ENCODE results near the gene FAM240A.
"Not testable (repeated sequence)": the region's sequence is repeated elsewhere in the genome, so short reads cannot be mapped to it uniquely, and the experiment has no call there.

The FAM240A gene

DNA sequence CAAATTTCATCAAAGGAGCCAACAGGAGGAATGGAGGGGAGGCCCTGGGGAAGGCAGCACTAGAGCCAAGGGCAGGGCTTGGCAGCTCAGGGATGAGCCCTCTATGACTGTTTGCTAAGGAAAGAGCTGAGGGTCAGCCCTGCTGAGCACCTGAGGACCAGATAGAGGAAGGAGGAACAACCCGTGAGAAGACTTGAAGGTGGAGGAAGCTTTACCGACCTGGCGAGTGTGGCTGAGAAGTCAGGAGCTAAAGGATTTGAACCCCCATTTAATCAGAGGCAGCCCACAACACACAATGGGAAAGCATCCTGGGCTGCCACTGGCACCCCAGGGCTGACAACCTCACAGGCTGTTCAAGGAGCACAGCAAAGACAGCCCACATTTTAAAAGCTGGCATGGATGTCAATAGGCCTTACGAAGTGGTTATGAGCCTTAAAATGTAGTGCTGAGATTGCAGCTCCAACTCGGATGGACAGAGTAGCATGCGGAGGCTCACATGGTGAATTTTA is 25.5 kb upstream of the FAM240A start:
- no peak for DNase-seq (ENCODE audit: low read depth, low spot score)

GRCh38 chr3:46587268-46587667 is 25.1 kb upstream of the FAM240A start:
- not testable (repeated sequence) for DNase-seq (ENCODE audit: low read depth, low spot score)

DNA sequence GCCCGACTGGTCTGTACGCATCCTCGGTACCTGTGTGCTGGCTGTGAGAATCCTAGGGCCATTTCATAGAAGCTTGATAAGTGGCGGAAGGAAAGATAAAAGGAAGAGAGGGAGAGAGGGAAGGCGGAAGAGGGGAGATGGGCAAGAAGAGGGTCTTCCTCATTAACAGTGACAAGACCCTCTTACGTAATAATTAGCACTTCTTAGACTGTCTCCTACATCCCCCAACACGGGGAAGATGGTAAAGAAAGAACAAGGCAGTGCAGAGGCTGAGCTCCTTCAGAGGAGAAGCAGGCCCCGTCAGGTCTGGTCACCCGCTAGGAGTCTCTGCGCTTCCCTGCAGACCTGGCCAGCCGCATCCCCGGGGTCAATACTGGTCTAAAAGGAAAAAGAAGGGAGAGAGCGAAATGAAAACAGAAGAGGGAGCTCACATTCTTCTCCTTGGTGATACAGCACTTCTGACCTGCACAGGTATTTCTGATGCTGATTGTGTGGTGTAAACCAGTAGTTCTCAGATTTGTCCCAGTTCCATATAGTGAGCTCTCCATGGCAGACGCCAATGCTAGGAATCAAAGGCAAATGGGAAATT is 19.0 kb upstream of the FAM240A start:
- DNase-seq (ENCODE audit: low read depth, low spot score), result no peak

- DNase-seq (ENCODE audit: low read depth, low spot score), result no peak
Measured at GRCh38 chr3:46593979-46594378, 18.3 kb upstream of the FAM240A start.

DNA sequence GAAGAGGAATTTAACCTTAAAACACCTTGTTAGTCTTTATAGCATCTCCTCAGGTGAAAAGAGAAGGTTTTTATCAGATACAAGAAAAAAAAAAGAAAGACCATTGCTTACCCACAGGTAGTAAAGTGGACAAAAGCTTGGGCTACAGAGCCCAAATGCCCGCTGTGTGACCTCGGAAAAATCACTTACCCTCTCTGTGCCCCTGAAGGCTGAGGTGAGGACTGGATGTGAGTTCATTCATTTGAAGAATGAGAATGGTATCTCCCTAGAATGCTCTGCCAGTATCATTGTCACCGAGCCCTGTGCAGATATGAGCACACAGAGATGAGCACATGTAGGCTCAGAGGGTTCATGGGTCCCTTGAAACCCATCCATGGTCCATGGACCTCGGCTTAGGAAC is 17.6 kb upstream of the FAM240A start:
- DNase-seq (ENCODE audit: low read depth, low spot score), result no peak

DNA sequence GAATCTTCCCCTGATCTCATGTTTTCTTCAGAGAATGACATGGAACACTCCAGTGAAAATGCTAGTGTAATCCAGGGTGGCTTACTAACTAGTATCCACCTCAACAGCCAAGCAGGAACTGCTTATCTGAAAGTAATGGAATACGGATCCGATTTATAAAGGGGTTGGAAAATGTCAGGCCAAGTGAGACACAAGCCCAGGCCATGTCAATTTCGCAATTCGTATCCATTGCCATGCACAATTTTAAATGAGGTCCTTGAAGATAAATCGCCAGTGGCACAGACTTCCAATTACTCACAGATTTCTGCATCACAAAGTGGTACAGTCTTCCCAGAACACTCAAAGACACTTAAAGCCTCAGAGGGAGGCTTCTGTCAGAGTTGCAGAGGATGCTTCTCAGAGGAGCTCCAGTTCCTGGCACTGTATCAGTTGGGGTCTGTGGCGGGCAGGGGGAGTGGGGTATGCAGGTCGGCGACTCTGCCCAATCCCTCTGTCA is 16.5 kb upstream of the FAM240A start:
- no peak for DNase-seq (ENCODE audit: low read depth, low spot score)

DNA sequence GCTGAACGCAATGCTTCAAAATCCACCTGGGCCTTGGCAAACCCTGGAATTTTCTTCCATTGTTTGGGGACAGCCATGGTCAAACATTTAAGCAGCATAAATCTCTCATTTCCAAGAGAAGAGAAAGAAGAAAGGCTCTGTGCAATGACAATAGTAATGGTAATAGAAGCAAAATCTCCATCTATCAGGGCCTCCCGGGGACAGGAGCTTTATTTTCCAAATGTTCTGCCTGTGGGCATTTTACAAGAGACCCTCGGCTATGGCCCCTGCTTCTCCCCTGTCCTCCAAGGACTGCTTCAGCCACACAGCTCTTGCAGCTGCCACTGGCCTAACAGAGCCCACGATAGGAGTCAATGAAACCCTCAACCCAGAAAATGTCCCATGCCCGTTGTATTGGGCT is 12.7 kb upstream of the FAM240A start:
- DNase-seq (ENCODE audit: low read depth, low spot score), result no peak

DNA sequence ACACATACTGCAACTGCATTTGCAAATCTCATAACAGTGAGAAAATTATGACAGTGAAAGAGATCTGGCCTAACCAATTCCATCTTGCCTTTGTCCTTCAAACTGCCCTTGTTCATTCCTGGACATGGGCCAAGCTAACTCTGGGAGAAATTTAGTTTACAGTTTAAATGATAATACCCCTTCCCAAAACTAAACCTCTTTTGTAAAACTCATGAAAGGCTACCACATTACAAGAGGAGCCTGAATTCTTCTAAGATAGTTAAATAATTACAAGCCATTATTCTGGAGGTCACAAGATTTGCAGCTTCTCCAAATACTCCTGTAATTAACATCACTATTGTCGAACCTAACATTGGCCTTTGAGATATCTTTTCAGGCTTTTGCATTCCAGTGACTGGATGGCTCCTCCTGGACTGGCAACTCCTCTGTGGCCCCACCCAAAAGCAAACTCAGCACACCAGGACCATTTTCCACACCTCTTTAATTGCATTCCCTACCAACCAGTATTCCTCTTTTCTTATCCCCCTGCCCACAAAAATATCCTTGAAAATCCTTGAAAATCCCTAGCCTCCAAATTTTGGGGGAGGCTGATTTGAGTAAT is 8.8 kb upstream of the FAM240A start:
- no peak for DNase-seq (ENCODE audit: low read depth, low spot score)

DNA sequence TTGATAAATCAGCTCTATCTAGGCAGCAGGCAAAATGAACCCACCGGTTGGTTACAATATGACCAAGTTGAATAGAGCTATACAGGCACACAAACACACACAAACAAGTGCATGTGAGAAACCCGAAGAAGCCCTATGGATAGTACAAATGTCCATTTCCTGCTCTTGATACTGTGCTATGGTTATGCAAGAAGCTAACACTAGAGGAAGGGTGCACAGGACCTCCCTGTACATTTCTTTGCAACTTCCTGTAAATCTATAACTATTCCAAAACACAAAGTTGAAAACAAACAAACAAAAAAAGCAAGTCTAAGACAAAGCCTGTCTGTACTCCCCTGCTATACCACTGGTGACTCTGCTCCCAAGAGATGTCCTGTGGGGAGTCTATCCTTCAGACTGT is 8.2 kb upstream of the FAM240A start:
- DNase-seq (ENCODE audit: low read depth, low spot score), result no peak

DNA sequence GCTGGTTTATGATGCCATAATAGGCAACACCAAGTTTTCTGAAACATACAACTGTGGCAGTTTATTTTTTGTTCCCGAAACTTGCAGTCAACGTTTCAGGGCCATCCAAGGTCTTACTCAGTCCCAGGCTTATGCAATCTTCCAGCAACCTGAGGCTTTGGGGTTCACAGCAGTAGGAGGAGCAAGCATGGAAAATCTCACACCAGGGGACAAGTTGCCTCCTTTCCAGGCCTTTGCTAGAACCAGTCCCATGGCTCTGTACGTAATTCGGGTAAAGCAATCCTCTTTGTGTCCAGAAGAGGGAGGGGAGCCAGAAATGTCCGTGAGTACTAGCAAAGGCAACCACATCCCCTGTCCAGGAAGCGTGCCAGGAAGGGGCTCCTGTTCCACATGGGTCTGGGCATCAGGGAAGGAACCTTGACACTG is 4.7 kb upstream of the FAM240A start:
- DNase-seq (ENCODE audit: low read depth, low spot score), result no peak

DNA sequence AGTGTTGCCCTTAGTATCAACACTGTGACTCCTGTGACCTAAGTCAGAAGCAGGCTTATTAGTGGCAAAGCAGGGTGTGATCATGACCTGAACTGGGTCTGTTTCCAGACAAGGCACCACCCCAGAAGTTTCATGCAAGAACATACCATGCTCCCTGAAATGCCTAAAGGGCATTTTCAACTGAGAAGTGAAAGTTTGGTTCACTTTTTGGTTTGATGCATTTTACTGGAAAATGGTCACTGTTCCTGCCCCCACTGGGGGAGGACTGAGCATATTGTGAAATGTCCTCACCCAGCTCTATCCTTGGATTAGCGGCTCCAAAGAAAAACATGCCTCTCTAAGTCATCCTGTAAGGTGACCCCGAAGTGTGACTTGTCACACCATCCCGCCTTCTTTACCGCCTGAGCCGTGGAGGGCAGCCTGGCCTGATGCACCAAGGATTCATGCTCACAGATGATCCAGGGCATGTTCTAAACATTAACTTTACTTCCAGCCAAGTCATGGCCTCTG is 3.1 kb upstream of the FAM240A start:
- no peak for DNase-seq (ENCODE audit: low read depth, low spot score)

DNA sequence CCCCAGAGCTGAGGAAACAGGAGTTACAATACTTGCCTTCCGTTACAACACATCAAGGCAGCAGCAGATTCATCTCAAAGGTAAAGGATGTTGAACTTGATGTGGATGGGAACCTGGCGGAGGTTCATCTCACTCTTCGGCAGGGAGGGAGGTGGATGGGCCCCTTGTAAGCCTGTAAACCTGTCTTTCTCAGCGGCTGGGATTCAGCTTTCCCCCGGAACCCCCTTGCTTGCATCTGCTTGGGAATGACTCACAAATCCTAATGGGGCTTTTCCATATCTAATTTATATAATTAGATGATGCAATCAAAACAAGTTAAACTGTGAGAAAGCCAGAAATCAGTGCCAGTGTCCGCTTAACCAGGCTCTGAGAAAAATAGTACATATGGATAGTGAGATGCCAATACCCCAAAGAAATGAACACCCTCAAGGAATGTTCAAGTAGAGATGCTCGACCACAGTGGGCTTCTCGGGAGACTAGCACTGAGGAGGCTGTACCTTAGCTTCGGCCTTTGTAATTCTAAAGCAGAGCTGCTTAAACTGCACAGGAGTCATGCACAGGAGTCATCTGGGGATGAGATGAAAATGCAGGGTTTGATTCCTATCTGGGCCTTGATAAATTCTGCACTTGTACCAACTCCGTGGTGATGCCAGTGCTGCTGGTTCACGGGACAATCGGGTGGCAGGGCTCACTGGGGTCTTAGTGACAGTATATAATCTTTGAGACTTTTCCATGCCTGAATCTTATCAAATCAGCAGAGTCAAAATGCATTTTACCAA is 2.2 kb upstream of the FAM240A start:
- no peak for DNase-seq (ENCODE audit: low read depth, low spot score)

GRCh38 chr3:46613313-46614005 is 1.1 kb downstream of the FAM240A start:
- DNase-seq (ENCODE audit: low read depth, low spot score), result no peak

- DNase-seq (ENCODE audit: low read depth, low spot score), result no peak
Measured at GRCh38 chr3:46614431-46614830, 2.1 kb downstream of the FAM240A start.

DNA sequence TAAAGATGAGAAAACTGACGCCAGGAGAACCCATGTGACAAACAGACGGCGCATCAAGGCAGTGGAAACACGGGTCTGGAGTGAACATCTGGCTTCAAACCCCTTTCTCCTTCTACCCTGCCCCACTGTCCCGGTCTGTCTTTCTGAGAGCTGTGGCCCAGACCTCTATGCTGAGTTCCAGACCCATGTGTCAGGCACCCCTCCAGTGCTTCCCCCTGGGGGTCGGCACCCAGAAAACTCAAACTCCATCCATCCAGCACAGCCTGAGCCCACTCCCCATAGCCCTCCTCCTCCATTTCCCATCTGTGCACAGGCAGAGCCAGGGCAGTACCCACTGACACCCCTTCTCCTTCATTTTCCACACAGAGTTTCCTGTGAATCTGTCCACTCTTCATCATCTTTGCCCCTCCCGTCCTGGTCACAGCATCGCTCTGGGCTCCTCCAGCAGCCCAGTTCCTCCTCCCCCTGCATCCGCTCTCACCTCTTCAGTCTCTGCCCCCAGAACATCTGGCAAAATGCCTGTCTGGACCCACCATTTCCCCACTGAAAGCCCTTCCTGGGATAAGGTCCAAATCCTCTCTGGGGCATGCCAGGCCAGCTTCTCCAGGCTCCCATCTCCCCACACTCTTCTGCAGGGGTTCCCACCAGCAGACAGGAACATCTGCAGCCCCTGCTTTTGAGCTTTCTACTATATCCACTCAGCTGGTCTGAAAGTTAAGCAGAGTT is 2.9 kb downstream of the FAM240A start:
- no peak for DNase-seq (ENCODE audit: low read depth, low spot score)

- no peak for DNase-seq (ENCODE audit: low read depth, low spot score)
Measured at GRCh38 chr3:46615976-46616375, 3.7 kb downstream of the FAM240A start.

- DNase-seq (ENCODE audit: low read depth, low spot score), result no peak
Measured at GRCh38 chr3:46617941-46618340, 5.6 kb downstream of the FAM240A start.

GRCh38 chr3:46619845-46620778 is 7.8 kb downstream of the FAM240A start:
- no peak for DNase-seq (ENCODE audit: low read depth, low spot score)

GRCh38 chr3:46624533-46624932 is 12.2 kb downstream of the FAM240A start:
- DNase-seq (ENCODE audit: low read depth, low spot score), result no peak

- DNase-seq (ENCODE audit: low read depth, low spot score), result no peak
Measured at GRCh38 chr3:46624975-46625490, 12.7 kb downstream of the FAM240A start.

Data from activated CD4-positive, CD25-positive, alpha-beta regulatory T cell treated with anti-CD3 and anti-CD28 coated beads, Interleukin-2, amount 50 U/mL, for 16 hours (primary cell).